HG02759 (cell line): ENCODE data around the gene MAOB.

ENCODE experiments used
- ATAC-seq: cut with Tn5 transposase; IDR thresholded peaks from one replicate; pipeline ENCODE4 v1.9.1; 2021; ENCODE audit warnings: mild to moderate bottlenecking, moderate library complexity; ENCODE audit not compliant: unreplicated experiment

MAOB gene

DNA sequence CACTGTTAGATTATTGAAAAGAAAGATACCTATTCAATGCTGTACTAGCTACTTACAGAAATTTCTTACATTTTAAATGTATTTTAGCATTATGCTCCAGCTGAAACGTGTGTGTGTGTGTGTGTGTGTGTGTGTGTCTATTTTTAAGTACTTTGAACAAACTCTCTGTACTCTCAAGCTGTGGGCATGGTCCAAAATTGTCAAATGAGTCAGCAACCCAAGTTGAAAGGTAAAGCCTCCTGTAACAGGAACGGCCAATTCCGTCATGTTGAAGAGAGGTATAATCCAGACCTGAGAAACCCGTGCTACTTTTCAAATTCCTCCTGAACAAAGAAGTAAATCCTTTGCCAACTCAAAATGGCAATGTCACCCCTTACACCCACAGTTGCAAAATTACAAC, 20.5 kb downstream of the MAOB start:
- no peak for ATAC-seq

DNA sequence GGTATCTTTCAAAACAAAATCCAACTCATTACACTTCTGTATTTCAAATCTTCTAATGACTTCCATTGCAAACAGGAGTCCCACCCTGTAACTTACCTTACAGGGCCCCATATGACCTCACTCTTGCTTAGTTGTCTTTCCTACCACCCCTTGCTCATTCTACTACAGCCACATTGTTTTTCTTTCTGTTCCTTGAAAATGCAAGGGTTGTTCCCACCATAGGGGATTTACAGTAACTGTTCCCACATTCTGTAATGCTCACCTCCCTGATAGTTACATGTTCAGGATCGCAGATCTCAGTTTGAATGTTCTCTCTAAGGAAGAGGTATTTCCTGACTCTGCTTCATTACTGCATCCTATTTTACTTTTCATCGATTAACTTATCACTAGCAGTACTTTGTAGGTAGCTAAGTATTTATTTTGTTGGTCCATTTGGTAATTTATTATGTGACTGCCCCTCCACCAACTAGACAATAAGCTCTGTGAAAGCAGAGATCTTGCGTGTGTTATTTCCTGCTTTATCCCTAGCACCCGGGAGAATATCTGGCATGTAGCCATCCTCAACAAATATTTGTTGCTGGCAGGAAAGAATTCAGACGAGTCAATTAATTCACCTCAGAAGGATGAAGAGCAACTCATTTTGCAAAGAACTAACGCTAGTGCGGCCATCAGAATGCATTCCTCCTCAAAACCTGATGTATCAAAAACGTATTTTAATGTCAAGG, 21.4 kb downstream of the MAOB start:
- no peak for ATAC-seq

- ATAC-seq = no peak
These were observed 28.9 kb downstream of the MAOB start for GRCh38 chrX:43853225-43853828.

DNA sequence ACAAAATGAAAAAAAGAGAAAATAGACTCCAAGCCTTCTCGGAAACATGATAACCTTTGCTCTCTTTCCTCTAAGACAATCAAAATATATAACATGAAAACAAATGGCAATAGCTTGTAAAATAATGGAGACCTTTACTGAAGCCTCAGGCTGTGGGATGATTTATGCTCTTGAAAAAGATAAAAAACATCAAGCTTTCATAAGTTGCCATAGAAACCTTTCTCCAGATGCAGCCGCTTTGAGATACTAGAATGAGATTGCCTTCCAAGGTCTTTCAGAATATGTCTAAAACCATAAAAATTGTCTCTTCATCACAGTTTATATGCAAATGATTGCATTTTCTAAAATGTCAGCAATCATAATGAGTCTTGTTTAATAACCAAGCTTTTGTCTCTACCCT, 31.6 kb downstream of the MAOB start:
- no peak for ATAC-seq

DNA sequence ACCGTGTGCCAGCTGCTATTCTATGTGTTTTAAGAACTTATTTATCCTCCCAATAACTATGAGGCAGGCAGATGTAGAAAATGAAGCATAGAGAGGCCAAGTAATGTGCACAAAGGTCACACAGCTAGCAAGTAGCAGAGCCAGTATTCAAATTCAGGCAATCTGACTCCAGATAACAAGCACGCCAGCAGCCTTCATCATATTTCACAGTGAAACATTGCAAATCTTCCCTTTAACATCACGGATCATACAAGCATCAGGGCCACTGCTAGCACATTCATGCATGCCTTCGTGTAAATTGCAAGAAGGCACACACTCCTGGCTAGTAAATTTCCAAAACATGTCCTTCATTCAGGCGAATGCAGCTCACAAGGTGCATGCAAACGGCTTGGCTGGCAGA, 33.1 kb downstream of the MAOB start:
- no peak for ATAC-seq

GRCh38 chrX:43847352-43847751, 34.9 kb downstream of the MAOB start:
- ATAC-seq = no peak

DNA sequence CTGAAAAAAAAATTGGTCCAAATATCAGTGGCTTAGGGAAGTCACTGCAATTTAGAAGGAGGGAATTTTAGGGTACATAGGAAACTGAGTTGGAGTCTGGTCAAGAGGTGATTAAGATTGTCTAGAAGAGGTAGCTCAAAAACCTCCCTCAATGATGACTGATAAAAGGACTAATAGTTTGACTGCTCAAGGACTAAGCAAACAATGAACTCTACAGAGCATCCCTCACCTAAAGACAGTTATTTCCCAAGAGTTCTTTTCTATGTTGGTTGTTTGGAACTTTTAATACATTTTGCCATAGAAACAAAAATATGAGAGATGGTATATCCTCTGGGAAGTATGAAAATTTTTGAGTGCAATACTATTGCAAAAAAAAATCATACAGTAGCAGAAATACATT, 35.7 kb downstream of the MAOB start:
- ATAC-seq = no peak

- no peak for ATAC-seq
These were observed 36.5 kb downstream of the MAOB start for GRCh38 chrX:43845776-43846175.

- ATAC-seq = no peak
These were observed 42.0 kb downstream of the MAOB start for GRCh38 chrX:43840265-43840664.

DNA sequence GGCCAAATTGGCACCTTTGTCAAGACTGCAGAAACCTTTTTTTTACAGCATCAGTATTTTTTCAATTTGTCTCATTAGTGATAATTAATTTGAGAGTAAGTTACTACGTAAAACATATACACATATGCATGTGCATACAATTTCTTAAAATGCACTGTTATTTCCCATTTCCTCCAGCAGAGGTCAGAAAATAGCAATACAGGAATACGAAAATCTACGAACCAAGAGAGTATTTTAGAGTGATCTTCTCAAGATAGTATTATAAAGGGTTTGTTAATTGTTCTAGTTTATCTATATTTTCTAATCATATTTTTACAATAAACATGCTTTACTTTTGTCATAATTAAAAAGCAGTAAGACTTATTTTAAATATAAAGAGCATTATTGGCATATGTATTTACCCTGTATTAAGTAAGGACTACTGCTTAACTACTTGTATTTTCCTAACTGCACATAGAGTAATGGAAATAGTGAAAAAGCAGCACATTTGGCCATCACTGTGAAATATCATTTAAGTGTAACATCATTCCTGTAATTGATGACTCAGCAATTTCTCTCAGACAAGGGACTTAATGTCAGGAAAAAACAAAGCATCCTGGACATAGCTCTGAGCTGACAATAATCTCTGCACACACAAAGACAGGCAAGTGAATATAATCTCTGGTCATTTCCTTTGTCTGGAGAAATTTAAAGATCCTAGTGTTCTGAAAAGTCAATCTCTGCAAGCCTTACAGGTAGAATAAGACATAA, 45.6 kb downstream of the MAOB start:
- ATAC-seq = no peak

- no peak for ATAC-seq
These were observed 46.7 kb downstream of the MAOB start for GRCh38 chrX:43835559-43835958.

GRCh38 chrX:43827791-43828190, 54.5 kb downstream of the MAOB start:
- ATAC-seq = no peak

DNA sequence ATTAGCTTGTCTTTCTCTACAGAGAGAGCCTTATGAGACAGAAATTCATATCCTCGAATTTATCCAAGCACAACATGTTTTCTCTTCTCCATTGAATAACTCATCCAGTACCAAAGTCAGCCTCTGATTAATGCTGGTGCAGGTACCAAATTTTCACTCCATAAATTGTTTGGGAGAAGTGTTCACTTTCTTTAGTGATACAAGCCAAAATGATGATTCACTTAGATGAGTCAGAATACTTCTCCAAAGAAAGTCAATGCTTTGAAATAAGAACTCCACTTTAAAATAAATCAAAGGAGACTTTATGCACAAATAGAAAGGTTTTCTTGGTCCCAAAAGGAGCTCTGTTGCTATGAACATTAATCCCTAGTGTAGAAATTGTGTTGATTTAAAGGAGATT, 60.2 kb downstream of the MAOB start:
- no peak for ATAC-seq

- ATAC-seq = no peak
These were observed 64.8 kb downstream of the MAOB start for GRCh38 chrX:43817444-43817843.

DNA sequence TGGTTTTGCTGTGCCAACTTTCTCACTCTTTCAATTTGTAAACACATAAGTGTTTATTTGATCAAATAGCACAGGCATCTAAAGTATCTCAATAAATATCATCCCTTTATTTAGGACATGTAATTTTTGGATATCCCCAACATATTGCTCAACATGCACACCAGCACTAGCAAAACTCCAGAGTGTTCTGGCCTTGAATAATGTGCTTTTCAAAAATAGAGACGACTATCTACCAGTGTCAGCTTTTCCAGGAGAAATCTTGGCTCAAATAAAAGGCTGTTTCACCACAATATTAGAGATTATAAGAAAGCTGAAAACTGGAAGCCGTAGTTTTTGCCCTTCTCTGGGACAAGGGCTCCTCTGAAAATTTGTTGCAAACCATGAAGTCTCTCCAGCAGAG, 67.0 kb downstream of the MAOB start:
- no peak for ATAC-seq

DNA sequence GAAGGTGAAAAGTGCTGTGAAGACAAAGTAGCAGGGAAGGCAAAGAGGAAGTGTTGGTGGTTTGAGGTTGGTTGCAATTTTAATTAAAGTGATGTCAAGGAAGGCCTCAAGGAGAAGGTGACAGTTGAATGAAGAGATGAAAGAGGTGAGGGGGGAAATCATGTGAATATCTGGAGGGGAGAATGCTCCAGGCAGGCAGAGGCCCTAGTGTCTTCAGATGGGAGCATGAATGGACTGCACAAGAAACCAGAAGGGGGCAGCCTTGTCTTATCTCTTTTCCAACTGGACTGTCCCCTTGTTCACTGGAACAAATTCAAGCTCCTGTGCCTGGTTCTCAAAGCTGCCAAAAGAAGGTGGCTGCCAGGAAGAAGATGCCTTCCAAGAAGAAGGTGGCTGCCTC, 68.4 kb downstream of the MAOB start:
- ATAC-seq = no peak

DNA sequence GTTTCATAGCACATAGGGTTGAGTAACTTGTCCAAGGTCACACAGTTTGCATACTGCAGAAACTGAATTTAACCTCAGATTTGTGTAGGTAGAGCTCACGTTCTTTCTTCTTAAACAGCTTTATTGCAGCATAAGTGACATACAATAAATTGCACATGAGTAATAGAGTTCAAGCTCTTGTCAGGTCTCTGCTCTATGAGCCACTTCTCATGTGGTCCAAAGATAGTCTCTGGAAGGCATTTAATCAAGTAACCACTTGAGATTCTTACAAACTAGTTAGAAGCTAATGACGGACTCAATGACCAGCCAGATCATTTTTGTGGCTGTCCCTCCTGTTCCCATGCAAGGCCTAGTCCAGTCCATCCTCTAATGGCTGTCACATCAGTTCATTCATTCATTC, 68.9 kb downstream of the MAOB start:
- no peak for ATAC-seq

- ATAC-seq = no peak
These were observed 72.8 kb downstream of the MAOB start for GRCh38 chrX:43809463-43809862.

- ATAC-seq = no peak
These were observed 74.0 kb downstream of the MAOB start for GRCh38 chrX:43808231-43808630.

- ATAC-seq = no peak
These were observed 76.7 kb downstream of the MAOB start for GRCh38 chrX:43805579-43805978.

- no peak for ATAC-seq
These were observed 78.2 kb downstream of the MAOB start for GRCh38 chrX:43804021-43804420.

GRCh38 chrX:43785930-43786591, 96.2 kb downstream of the MAOB start:
- ATAC-seq = no peak
